Left forelimb (tissue), 1 donor: Measurements from ENCODE around the gene LIF.
A peak's percentile ranks its signal among the peaks of the same experiment; 100 is the strongest.

Source experiments
- DNase-seq: peaks from one replicate; pipeline ENCODE4 v3.0.0-alpha.2; 2018; ENCODE audit warnings: low spot score

The LIF gene

GRCh38 chr22:30262917-30263741 is 16.6 kb upstream of the LIF start:
- peak; percentile 86 for DNase-seq

GRCh38 chr22:30262112-30262511 is 15.6 kb upstream of the LIF start:
- DNase-seq = no peak

GRCh38 chr22:30261134-30261533 is 14.6 kb upstream of the LIF start:
- no peak for DNase-seq

DNA sequence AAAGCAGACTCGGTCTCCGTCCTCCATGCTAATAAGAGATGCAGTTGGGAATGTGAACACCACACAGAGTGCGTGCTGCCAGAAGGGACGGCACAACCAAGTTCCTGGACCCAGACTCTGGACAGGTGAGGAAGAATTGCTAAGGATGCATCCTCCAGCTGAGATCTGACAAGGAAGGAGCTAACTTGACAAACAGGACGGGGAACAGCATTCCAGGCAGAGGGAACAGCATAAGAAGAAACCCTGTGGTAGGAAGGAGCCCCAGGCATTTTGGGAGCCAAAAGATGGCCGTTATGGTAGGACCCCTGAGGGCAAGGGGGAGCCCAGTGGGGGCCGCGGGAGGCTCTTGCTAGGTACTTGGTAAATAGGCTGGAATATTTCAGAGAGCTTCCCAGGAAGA is 14.1 kb upstream of the LIF start:
- no peak for DNase-seq

DNA sequence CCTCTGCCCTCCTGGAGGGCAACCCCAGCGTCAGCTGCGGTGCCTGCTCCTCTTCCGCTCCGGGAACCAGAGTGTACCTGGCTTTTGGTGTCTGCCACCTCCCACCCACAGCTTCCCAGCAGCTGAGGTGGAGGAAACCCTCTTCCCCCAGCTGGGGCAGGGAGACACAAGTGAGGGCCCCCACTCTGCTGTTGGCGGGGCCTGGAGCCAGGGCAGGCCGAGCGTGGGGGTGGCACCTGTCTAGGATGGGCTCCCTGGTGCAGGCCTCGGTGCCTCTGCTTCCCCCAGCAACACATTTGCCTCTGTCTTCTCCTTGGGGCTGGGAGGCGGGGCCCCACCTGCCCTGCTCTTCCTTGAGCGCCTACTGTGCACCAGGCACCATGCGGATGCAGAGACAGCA is 13.7 kb upstream of the LIF start:
- no peak for DNase-seq

DNA sequence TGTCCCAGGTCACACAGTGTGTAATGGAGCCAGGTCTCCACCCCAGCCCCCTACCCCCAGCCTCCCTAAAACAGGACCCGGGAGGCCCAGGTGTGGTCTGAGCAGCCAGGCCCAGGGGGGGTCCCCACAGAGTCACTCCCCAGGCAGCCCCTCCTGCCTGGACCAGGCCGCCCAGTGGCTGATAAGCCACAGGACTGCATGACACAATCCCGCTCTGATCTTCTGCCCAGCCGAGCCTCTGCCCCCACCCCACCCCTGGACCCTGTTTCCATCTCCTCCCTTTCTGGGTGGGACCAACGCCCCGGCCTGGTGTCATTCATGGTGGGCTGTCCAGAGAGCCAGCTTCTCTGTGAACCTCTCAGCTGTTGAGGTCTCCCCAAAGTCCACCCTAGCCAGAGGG is 7.8 kb upstream of the LIF start:
- no peak for DNase-seq

- no peak for DNase-seq
Observed at GRCh38 chr22:30253205-30253852, 6.8 kb upstream of the LIF start.

DNA sequence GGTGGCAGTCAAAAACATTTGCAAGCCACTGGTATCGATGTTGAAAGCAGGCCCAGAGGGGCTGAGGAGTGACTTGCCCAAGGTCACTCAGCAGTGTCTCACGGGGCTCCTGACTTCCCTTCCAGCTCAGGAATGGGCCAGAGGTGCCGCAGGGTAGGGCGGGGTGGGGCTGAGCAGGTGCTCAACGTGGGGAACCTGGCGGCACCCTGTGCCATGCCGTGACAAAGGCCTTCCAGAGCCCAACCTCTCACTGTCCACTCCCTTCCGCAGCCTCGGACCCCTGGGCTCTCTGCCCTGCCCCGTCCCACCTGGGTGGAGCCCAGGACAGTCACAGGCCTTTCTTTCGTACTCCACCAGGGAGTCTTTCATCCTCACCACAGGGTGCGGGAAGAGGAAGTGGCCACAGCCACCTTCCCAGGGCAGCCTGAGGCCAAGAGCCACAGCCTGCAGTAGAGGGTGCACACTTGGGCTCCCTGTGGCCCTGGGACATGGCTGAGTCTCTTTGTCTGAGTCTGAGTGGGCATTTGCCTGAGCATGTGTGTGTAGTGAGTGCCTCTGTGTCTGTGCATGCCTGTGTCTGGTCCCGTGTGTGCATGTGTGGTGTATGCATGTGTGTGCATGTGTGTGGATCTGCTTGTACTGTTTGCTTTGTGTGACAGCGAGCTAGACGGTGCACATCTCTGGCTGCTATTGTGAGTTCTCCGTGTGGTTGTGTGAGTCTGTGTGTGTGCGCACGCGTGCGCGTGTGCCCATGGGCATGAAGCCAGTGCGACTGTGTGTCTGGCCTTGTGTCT is 6.0 kb upstream of the LIF start:
- no peak for DNase-seq

DNA sequence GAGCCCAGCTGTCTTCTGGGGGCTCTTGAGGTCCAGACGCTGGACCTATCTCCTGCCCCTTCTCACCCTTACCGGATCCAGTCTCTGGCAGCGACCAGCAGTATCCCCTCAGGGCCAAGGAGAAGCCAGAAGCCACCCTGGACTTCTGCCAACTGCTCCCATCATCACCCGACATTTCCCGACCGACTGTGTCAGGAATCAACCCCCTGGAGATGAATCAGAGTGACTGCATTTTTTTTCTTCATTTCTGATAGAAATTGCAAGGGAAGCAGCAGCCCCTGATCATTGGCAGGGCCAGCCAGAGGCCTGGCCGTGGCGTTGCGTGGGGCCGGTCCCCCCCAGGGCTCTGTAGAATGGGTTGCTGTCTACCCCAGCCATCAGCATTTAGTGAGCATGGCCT is 5.2 kb upstream of the LIF start:
- DNase-seq = no peak

DNA sequence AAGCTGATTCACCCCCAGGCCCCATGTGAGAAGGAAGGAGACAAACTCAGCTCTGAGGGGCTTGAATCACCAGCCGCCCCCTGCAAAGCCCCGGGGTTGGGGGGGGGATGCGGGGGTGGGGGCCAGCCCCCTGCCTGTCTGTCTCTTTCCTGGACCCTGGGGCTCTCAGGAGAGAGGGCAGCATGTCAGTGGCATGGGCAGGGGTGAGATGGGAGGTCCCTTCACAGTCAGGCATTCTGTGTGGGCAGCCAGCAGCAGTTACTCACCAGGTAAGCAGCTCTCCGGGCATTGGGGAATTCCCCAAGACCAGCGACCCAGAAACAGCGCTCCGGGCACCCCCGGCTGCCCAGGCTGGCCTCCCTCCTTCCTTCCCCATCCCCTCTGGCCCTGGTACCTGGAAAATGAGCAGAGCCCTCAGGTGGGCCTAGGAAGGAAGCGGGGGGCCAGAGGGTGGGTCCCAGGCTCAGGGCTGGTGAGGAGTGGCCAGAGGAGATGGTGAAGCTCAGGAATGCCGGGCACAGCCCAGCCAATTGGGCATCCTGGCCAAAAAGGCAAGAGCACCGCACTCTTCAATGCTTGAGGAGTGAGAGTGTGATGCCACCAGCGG is 4.2 kb upstream of the LIF start:
- no peak for DNase-seq

- DNase-seq = no peak
Observed at GRCh38 chr22:30250039-30250565, 3.5 kb upstream of the LIF start.

- no peak for DNase-seq
Observed at GRCh38 chr22:30249049-30250038, 2.8 kb upstream of the LIF start.

DNA sequence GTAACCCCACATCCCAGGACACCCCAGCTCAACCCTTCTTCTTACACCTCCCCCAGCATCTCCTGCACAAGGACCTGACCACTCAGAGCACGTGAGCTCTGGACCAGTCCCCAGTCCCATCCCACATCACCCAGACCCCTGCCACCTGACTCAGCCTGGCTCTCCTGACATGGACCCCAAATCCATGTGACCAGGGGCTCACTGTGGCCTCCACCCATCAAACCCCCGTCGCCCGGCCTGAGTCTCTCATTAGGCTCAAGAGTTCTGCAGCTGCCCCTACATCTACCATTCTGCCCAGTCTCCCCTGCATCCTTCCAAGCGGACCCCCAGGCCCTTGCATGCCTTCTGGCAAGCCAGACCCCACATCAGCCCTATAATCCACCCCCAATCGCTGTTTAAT is 1.9 kb upstream of the LIF start:
- DNase-seq = no peak

DNA sequence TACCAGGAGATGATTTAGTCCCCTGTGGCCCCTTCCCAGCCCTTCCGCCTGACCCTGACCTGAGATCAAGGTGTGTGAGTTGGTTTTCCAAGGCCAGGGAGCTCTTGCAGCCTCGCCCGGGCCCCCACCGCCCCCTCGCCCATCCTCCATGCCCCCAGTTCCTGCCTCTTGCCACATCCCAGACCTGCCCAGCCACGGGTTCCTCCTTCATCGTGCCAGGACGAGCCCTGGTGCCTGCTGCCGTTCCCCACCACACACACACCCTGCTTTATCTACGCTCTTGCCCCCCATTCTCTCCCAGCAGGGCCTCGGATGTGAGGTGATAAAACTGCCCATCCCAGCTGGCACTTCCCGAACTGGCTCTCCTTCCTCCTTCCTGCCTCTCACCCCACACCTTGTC is 1.4 kb upstream of the LIF start:
- no peak for DNase-seq

DNA sequence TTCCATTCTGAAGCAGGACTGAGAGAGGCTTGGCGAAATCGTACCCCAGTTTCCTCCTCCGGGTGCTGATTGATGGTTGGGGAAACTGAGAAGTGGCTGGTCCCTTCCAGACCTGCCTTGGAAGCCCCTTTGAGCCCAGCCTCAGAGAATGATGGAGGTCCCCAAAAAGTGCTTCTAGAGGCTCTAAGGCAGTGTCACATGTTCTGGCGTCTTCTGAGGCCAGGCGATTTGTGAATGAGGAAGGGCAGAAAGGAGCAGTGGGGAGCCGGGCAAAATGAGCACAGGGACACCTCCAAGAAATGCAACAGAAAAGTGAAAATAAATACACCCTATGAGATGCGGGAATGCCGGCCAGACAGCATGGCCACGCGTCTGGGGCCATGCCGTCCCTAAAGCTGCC is 1.0 kb upstream of the LIF start:
- no peak for DNase-seq

- DNase-seq = no peak
Observed at GRCh38 chr22:30246814-30247376, 336 bp upstream of the LIF start.

GRCh38 chr22:30245181-30245984 is 1.2 kb downstream of the LIF start:
- DNase-seq = no peak

GRCh38 chr22:30244641-30245040 is 1.9 kb downstream of the LIF start:
- no peak for DNase-seq

DNA sequence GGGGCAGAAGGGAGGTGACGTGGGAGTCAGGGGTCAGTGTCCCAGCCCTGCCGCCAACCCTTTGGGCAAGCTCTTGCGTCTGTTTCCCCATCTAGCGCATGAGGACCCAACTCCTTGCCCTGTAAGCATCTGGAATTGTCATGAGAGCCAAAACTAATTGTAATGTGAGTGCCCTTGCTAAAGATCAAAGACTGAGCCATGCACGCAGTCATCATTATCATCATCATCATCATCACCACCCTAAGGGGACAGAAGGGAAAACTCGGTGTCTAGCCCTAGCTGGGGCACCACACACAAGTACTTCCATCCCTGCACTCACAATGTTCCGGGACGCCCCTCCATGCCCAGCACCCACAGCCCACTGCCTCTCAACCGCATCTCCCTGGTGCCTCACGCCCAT is 2.5 kb downstream of the LIF start:
- no peak for DNase-seq

DNA sequence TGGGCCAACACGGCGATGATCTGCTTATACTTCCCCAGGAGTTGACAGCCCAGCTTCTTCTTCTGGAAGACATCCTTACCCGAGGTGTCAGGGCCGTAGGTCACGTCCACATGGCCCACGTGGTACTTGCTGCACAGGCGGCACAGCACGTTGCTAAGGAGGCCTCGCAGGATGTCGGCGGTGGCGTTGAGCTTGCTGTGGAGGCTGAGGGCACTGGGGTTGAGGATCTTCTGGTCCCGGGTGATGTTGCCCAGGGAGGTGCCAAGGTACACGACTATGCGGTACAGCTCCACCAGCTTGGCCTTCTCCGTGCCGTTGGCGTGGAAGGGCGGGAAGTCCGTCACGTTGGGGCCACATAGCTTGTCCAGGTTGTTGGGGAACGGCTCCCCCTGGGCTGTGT is 2.9 kb downstream of the LIF start:
- DNase-seq = no peak
